ENCODE results near the gene RICTOR. TPM values are rescaled to one million over a fixed set of nuclear protein-coding genes. Genes with fewer than 3 reads are reported as not detected.

Gene RICTOR
- total RNA-seq, 1 experiment from 2014 or later = 21.7 TPM

- no peaks in the 10 kb centered on the region; a peak in 1 of 4 replicates for H3K9me3 ChIP-seq (ENCODE audit: control insufficient read depth in 1 of 2, insufficient read depth in 1 of 2, low read depth in 1 of 2, low read length in 2 of 2)
- peaks cover 2 to 12% of the 10 kb centered on the region in 2 experiments; a peak in 1 of 4 replicates for H3K36me3 ChIP-seq (ENCODE audit: control insufficient read depth in 1 of 2, insufficient read depth in 2 of 2, low read length in 2 of 2)
- no peak overlapping the region for H3K4me3 ChIP-seq (replicated peaks in 1 of 2; ENCODE audit: low read depth in 1 of 2, low read length in 2 of 2)
- H3K4me1 ChIP-seq (ENCODE audit: control insufficient read depth in 1 of 2, insufficient read depth in 2 of 2, low read length in 2 of 2) = no peaks in the 10 kb centered on the region
- no peak overlapping the region for H3K27ac ChIP-seq (ENCODE audit: low read depth, low read length)
- no peak overlapping the region for H3K9ac ChIP-seq (ENCODE audit: low read length)
- no peak overlapping the region for H2AFZ ChIP-seq (ENCODE audit: low read depth, low read length, poor library complexity, severe bottlenecking)
- H4K20me1 ChIP-seq (ENCODE audit: insufficient read depth) = no peaks in the 10 kb centered on the region
- DNase-seq (ENCODE audit: low read depth, low spot score) (no peak), ATAC-seq (no peak)
- no peaks in the 10 kb centered on the region for H3K9me2 ChIP-seq (ENCODE audit: insufficient read depth)
- H3K4me2 ChIP-seq (ENCODE audit: low read length) = no peak overlapping the region
- no peaks in the 10 kb centered on the region for H3K79me2 ChIP-seq (ENCODE audit: insufficient read depth, low read length)
- ChIA-PET POLR2A (no interaction called here), RAD21 (ENCODE audit: low non-redundant PET in 1 of 2, low total read pairs in 2 of 2, uncharacterized antibody in 2 of 2, unreplicated experiment in 2 of 2) (no interaction called here), CTCF (interaction anchor here (1.0 kb wide), 1 partner anchor 10 kb away, joined by 3 read pairs; no protein-coding TSS in a partner anchor)
- BruUV-seq (replicated peaks) = no TSS peak
- intact Hi-C loops (cut with micrococcal nuclease) = no loop called here
- TF ChIP-seq ZFX (IDR thresholded peaks at IDR 0.05) (no peak), ZBTB33 (IDR thresholded peaks at IDR 0.05; ENCODE audit: extremely low read depth, insufficient replicate concordance, low read length) (no peak), SRF (IDR thresholded peaks at IDR 0.05; ENCODE audit: low read depth) (no peak), EGR1 (IDR thresholded peaks at IDR 0.05; ENCODE audit: low read depth) (no peak), EZH2phosphoT487 (IDR thresholded peaks at IDR 0.05; ENCODE audit: borderline replicate concordance) (no peak)
- no peaks in the 10 kb centered on the region for H3K27me3 ChIP-seq (ENCODE audit: insufficient read depth, low read length)
Observed at GRCh38 chr5:38911933-38912332, 162.3 kb downstream of the RICTOR start.

GRCh38 chr5:38906503-38906902, 167.7 kb downstream of the RICTOR start:
- Histone ChIP-seq H3K79me2 (ENCODE audit: insufficient read depth, low read length) (no peaks in the 10 kb centered on the region), H3K4me2 (ENCODE audit: low read length) (no peak overlapping the region), H3K36me3 (ENCODE audit: control insufficient read depth in 1 of 2, insufficient read depth in 2 of 2, low read length in 2 of 2) (peaks cover 5 to 34% of the 10 kb centered on the region in 2 experiments; a peak in 2 of 4 replicates), H3K4me3 (replicated peaks in 1 of 2; ENCODE audit: low read depth in 1 of 2, low read length in 2 of 2) (no peak overlapping the region), H3K9me2 (ENCODE audit: insufficient read depth) (no peaks in the 10 kb centered on the region), H3K9ac (ENCODE audit: low read length) (no peak overlapping the region), H2AFZ (ENCODE audit: low read depth, low read length, poor library complexity, severe bottlenecking) (no peak overlapping the region), H3K9me3 (ENCODE audit: control insufficient read depth in 1 of 2, insufficient read depth in 1 of 2, low read depth in 1 of 2, low read length in 2 of 2) (no peaks in the 10 kb centered on the region; a peak in 1 of 4 replicates), H3K4me1 (ENCODE audit: control insufficient read depth in 1 of 2, insufficient read depth in 2 of 2, low read length in 2 of 2) (no peaks in the 10 kb centered on the region), H4K20me1 (ENCODE audit: insufficient read depth) (no peaks in the 10 kb centered on the region), H3K27me3 (ENCODE audit: insufficient read depth, low read length) (no peaks in the 10 kb centered on the region), H3K27ac (ENCODE audit: low read depth, low read length) (no peak overlapping the region)
- ChIA-PET CTCF (no interaction called here), POLR2A (no interaction called here), RAD21 (ENCODE audit: low non-redundant PET in 1 of 2, low total read pairs in 2 of 2, uncharacterized antibody in 2 of 2, unreplicated experiment in 2 of 2) (no interaction called here)
- intact Hi-C loops (cut with micrococcal nuclease) = no loop called here
- ATAC-seq (no peak), DNase-seq (ENCODE audit: low read depth, low spot score) (no peak)
- BruUV-seq (replicated peaks) = no TSS peak
- no peak for TF ChIP-seq FOSL1 (IDR thresholded peaks at IDR 0.05; ENCODE audit: low read depth)
- TF ChIP-seq RAD21 (IDR thresholded peaks at IDR 0.05; ENCODE audit: low read depth) = no peak
- no peak for TF ChIP-seq MAX (IDR thresholded peaks at IDR 0.05)
- TF ChIP-seq YY1 (IDR thresholded peaks at IDR 0.05; ENCODE audit: extremely low read depth, insufficient replicate concordance, low read depth, low read length) = no peak
- TF ChIP-seq CTCF (IDR thresholded peaks at IDR 0.05 in 2 of 3, conservative IDR thresholded peaks at IDR 0.05 in 1 of 3; ENCODE audit: borderline replicate concordance in 1 of 3, insufficient read depth in 1 of 3, low read depth in 2 of 3, low read length in 2 of 3) = no peak
- no peak for TF ChIP-seq ELF1 (IDR thresholded peaks at IDR 0.05; ENCODE audit: borderline replicate concordance, low read depth)
- no peak for TF ChIP-seq EGR1 (IDR thresholded peaks at IDR 0.05; ENCODE audit: low read depth)
- no peak for TF ChIP-seq JUND (IDR thresholded peaks at IDR 0.05)
- no peak for TF ChIP-seq ZFX (IDR thresholded peaks at IDR 0.05)
- no peak for TF ChIP-seq ZBTB33 (IDR thresholded peaks at IDR 0.05; ENCODE audit: extremely low read depth, insufficient replicate concordance, low read length)
